HEK293 (cell line): ENCODE data around the gene FAM181A.

Experiments used
- CTCF ChIA-PET: fragments of 350-600 bp; formaldehyde crosslinking; extraction: SDS; loops from one replicate; lab custom pipeline; 2021; ENCODE audit warnings: antibody characterized with exemption; lab: Yijun Ruan, JAX
- POLR2A ChIA-PET: fragments of 300-600 bp; formaldehyde crosslinking; extraction: SDS; loops from one replicate; lab custom pipeline; 2020; ENCODE audit warnings: antibody characterized with exemption, inconsistent platforms; lab: Yijun Ruan, JAX
- H3K27ac ChIP-seq: fragments of 200-500 bp; sonication (Bioruptor generic); 2 replicates; pipeline ENCODE4 v1.5.1; 2014; ENCODE audit warnings: low read depth, low read length, control low read depth, inconsistent platforms; ENCODE audit errors: extremely low read depth
- H3K36me3 ChIP-seq, 2 experiments: fragments of 200-500 bp in 1 of 2; sonication (Bioruptor generic) in 1 of 2; 1 replicate in 1 of 2; 2 replicates in 1 of 2; pipeline ENCODE4 v1.5.1; 2014 to 2017; ENCODE audit warnings: inconsistent platforms in 2 of 2, low read length in 2 of 2; ENCODE audit not compliant: control insufficient read depth in 2 of 2, insufficient read depth in 1 of 2
- H3K4me1 ChIP-seq: fragments of 200-500 bp; sonication (Bioruptor generic); 2 replicates; pipeline ENCODE4 v1.5.1; 2014; ENCODE audit warnings: mild to moderate bottlenecking, low read length, inconsistent platforms; ENCODE audit not compliant: control insufficient read depth, insufficient read depth
- H3K4me3 ChIP-seq: 2 replicates; pipeline ENCODE4 v1.5.1; 2011; ENCODE audit warnings: low read depth, mild to moderate bottlenecking, control low read depth, low read length, moderate library complexity
- H3K9me3 ChIP-seq: fragments of 200-500 bp; sonication (Bioruptor generic); 2 replicates; pipeline ENCODE4 v1.5.1; 2014; ENCODE audit warnings: low read depth, low read length, inconsistent platforms; ENCODE audit not compliant: control insufficient read depth, insufficient read depth
- KLF9 ChIP-seq: fragments of 450-650 bp; formaldehyde crosslinking; IDR thresholded peaks from 2 replicates; pipeline ENCODE4 v1.5.1; 2016; ENCODE audit warnings: missing biosample characterization, missing genetic modification characterization, low read depth
- OVOL3 ChIP-seq: fragments of 450-650 bp; formaldehyde crosslinking; IDR thresholded peaks from 2 replicates; pipeline ENCODE4 v1.5.1; 2016; ENCODE audit warnings: missing biosample characterization, missing genetic modification characterization
- SCRT2 ChIP-seq: fragments of 450-650 bp; formaldehyde crosslinking; IDR thresholded peaks from 2 replicates; pipeline ENCODE4 v1.5.1; 2016; ENCODE audit warnings: missing biosample characterization, missing genetic modification characterization
- SP7 ChIP-seq: fragments of 450-650 bp; formaldehyde crosslinking; IDR thresholded peaks from 2 replicates; pipeline ENCODE4 v1.5.1; 2016; ENCODE audit warnings: missing biosample characterization, missing genetic modification characterization
- TCF7L2 ChIP-seq: IDR thresholded peaks from 2 replicates; pipeline ENCODE4 v1.6.1; 2011; ENCODE audit warnings: low read depth, mild to moderate bottlenecking, inconsistent platforms, low read length, moderate library complexity, borderline replicate concordance
- YY2 ChIP-seq: fragments of 450-650 bp; formaldehyde crosslinking; IDR thresholded peaks from 2 replicates; pipeline ENCODE4 v1.5.1; 2016; ENCODE audit warnings: missing biosample characterization, missing genetic modification characterization
- ZBTB17 ChIP-seq: fragments of 450-650 bp; formaldehyde crosslinking; IDR thresholded peaks from 2 replicates; pipeline ENCODE4 v1.5.1; 2016; ENCODE audit warnings: missing biosample characterization, missing genetic modification characterization
- ZFHX2 ChIP-seq: fragments of 450-650 bp; formaldehyde crosslinking; conservative IDR thresholded peaks from 2 replicates; pipeline ENCODE4 v1.5.1; 2016; ENCODE audit warnings: missing biosample characterization, missing genetic modification characterization
- ZNF140 ChIP-seq: fragments of 450-650 bp; formaldehyde crosslinking; IDR thresholded peaks from 2 replicates; pipeline ENCODE4 v1.5.1; 2016; ENCODE audit warnings: missing biosample characterization, missing genetic modification characterization
- ZNF155 ChIP-seq: fragments of 450-650 bp; formaldehyde crosslinking; IDR thresholded peaks from 2 replicates; pipeline ENCODE4 v1.5.1; 2016; ENCODE audit warnings: missing biosample characterization, missing genetic modification characterization
- ZNF16 ChIP-seq: fragments of 450-650 bp; formaldehyde crosslinking; IDR thresholded peaks from 2 replicates; pipeline ENCODE4 v1.5.1; 2016; ENCODE audit warnings: low read depth, missing biosample characterization, missing genetic modification characterization
- ZNF292 ChIP-seq: fragments of 450-650 bp; formaldehyde crosslinking; IDR thresholded peaks from 2 replicates; pipeline ENCODE4 v1.5.1; 2016; ENCODE audit warnings: low read depth, missing biosample characterization, missing genetic modification characterization, borderline replicate concordance
- ZNF341 ChIP-seq: fragments of 450-650 bp; formaldehyde crosslinking; IDR thresholded peaks from 2 replicates; pipeline ENCODE4; 2016; ENCODE audit warnings: low read depth, missing biosample characterization, missing genetic modification characterization
- ZNF416 ChIP-seq: fragments of 450-650 bp; formaldehyde crosslinking; IDR thresholded peaks from 2 replicates; pipeline ENCODE4 v1.5.1; 2016; ENCODE audit warnings: missing biosample characterization, missing genetic modification characterization
- ZNF514 ChIP-seq: fragments of 450-650 bp; formaldehyde crosslinking; IDR thresholded peaks from 2 replicates; pipeline ENCODE4 v1.5.1; 2016; ENCODE audit warnings: missing biosample characterization, missing genetic modification characterization
- ZNF585B ChIP-seq: fragments of 450-650 bp; formaldehyde crosslinking; IDR thresholded peaks from 2 replicates; pipeline ENCODE4 v1.5.1; 2016; ENCODE audit warnings: missing biosample characterization, missing genetic modification characterization
- ZNF623 ChIP-seq: fragments of 450-650 bp; formaldehyde crosslinking; IDR thresholded peaks from 2 replicates; pipeline ENCODE4 v1.5.1; 2016; ENCODE audit warnings: missing biosample characterization, missing genetic modification characterization
- ZNF707 ChIP-seq: fragments of 450-650 bp; formaldehyde crosslinking; IDR thresholded peaks from 2 replicates; pipeline ENCODE4 v1.5.1; 2016; ENCODE audit warnings: missing biosample characterization, missing genetic modification characterization
- ZNF76 ChIP-seq: fragments of 450-650 bp; formaldehyde crosslinking; IDR thresholded peaks from 2 replicates; pipeline ENCODE4; 2016; ENCODE audit warnings: low read depth, missing biosample characterization, missing genetic modification characterization, borderline replicate concordance
- ZNF792 ChIP-seq: fragments of 450-650 bp; formaldehyde crosslinking; IDR thresholded peaks from 2 replicates; pipeline ENCODE4 v1.5.1; 2016; ENCODE audit warnings: missing biosample characterization, missing genetic modification characterization
- TF ChIP-seq, protein P1 (sequence below): fragments of 450-650 bp; formaldehyde crosslinking; IDR thresholded peaks from 2 replicates; pipeline ENCODE4 v1.5.1; 2016; ENCODE audit warnings: missing biosample characterization, missing genetic modification characterization
- TF ChIP-seq, protein P2 (sequence below): fragments of 450-650 bp; formaldehyde crosslinking; IDR thresholded peaks from 2 replicates; pipeline ENCODE4 v1.5.1; 2016; ENCODE audit warnings: missing biosample characterization, missing genetic modification characterization, low read depth
- TF ChIP-seq, protein P3 (sequence below): fragments of 450-650 bp; formaldehyde crosslinking; conservative IDR thresholded peaks from 2 replicates; pipeline ENCODE4 v1.5.1; 2016; ENCODE audit warnings: low read depth, missing biosample characterization, missing genetic modification characterization

The FAM181A gene

DNA sequence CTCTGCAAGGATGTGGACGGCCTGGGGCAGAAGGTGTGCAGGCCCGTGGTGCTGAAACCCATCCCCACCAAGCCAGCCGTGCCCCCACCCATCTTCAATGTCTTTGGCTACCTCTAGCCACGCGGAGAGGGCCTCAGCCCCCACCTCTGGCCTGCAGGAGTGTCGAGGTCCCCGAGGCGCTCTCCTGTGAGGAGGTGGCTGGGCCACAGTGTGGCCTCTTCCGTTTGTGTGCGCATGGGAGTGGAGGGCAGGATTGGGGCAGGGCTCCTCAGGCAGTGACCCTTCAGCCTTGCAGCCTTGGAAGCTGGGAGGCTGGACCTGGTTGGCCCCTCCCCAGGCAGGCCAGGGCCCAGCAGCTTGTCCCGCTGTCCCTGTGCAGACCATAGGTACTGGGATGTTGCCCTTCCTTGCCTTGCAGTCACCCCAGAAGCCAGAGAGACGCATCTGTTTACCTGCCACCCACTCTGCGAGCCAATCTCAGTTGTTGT lies 1.9 kb downstream of the FAM181A start (continued):
- TF ChIP-seq ZNF416 (tag by site-specific recombination) (no peak), ZNF16 (tag by site-specific recombination) (no peak), ZNF76 (tag by site-specific recombination) (no peak), SP7 (tag by site-specific recombination) (no peak), ZNF514 (tag by site-specific recombination) (no peak)
- TF ChIP-seq, all 188 proteins: peak for 0

DNA sequence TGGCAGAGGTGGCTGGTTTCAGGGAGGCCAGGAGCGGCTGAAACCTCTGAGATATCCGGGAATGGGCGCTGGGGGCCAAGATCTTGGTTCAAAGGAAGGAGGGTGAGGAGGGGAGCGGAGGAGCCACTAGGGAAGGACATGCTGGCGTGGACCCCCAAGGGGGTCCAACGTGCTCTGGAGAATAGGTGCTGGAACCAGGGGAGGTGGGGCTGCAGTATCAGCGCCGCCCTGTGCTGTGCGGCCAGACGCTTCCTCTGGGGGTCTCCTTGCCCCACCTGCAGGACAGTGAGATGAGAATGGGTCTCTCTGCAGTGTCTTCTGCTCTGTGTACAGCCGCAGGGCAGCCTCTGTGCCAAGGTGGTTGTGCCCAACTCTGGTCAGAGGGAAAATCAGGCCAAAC lies 2.5 kb downstream of the FAM181A start:
- no peak overlapping the region for H3K27ac ChIP-seq
- ChIA-PET POLR2A (no interaction called here), CTCF (no interaction called here)
- no peaks in the 10 kb centered on the region for H3K4me1 ChIP-seq
- no peaks in the 10 kb centered on the region for H3K36me3 ChIP-seq
- no peak overlapping the region for H3K4me3 ChIP-seq
- no peaks in the 10 kb centered on the region for H3K9me3 ChIP-seq
- no peak for TF ChIP-seq OVOL3 (tag by site-specific recombination)
- TF ChIP-seq ZNF623: no peak
- TF ChIP-seq ZNF707: no peak
- no peak for TF ChIP-seq ZFHX2 (tag by site-specific recombination)
- TF ChIP-seq SCRT2: no peak

DNA sequence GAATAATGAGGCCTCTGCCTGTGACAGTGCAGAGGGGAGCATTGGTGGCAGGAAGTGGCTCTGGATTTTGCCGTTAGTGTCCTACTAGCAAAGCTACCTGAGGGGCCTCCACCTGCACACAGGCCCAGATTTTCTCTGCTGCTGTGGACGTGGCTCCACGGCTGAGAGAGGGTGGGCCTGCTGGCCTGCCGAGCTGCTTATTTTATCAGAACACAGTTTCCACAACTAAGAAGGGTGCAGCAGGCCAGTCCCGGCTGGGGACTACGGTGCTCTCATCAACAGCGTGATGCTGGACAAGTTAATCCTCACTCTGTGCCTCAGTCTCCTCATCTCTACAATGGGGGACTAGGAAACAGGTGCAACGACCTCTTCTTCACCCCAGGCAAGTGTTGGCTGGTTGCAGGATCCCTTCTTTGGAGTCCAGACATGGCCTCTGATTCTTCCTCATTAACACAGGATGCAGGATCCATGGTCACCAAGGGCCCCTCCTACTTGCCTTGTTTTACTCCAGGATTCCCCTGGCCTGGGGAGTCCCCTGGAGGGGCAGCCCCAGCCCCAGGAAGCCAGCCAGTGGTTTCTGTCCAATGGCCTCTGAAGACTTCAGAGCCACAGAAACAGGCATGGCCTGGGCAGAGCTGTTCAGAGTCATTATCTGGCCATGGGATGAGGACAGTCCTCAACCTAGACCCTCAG lies 3.3 kb downstream of the FAM181A start:
- Histone ChIP-seq H3K36me3 (no peaks in the 10 kb centered on the region), H3K4me3 (no peak overlapping the region), H3K9me3 (no peaks in the 10 kb centered on the region), H3K4me1 (no peaks in the 10 kb centered on the region), H3K27ac (no peak overlapping the region)
- POLR2A ChIA-PET: no interaction called here
- CTCF ChIA-PET: interaction anchor here (0.6 kb wide), 2 partner anchors 230 to 274 kb away, joined by 3 read pairs; no protein-coding TSS in a partner anchor
- no peak for TF ChIP-seq ZBTB17 (tag by site-specific recombination)
- TF ChIP-seq ZNF341: no peak
- TF ChIP-seq, protein P1, sequence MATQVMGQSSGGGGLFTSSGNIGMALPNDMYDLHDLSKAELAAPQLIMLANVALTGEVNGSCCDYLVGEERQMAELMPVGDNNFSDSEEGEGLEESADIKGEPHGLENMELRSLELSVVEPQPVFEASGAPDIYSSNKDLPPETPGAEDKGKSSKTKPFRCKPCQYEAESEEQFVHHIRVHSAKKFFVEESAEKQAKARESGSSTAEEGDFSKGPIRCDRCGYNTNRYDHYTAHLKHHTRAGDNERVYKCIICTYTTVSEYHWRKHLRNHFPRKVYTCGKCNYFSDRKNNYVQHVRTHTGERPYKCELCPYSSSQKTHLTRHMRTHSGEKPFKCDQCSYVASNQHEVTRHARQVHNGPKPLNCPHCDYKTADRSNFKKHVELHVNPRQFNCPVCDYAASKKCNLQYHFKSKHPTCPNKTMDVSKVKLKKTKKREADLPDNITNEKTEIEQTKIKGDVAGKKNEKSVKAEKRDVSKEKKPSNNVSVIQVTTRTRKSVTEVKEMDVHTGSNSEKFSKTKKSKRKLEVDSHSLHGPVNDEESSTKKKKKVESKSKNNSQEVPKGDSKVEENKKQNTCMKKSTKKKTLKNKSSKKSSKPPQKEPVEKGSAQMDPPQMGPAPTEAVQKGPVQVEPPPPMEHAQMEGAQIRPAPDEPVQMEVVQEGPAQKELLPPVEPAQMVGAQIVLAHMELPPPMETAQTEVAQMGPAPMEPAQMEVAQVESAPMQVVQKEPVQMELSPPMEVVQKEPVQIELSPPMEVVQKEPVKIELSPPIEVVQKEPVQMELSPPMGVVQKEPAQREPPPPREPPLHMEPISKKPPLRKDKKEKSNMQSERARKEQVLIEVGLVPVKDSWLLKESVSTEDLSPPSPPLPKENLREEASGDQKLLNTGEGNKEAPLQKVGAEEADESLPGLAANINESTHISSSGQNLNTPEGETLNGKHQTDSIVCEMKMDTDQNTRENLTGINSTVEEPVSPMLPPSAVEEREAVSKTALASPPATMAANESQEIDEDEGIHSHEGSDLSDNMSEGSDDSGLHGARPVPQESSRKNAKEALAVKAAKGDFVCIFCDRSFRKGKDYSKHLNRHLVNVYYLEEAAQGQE (tag by site-specific recombination): no peak
- TF ChIP-seq KLF9 (tag by site-specific recombination): no peak
- TF ChIP-seq, protein P2, sequence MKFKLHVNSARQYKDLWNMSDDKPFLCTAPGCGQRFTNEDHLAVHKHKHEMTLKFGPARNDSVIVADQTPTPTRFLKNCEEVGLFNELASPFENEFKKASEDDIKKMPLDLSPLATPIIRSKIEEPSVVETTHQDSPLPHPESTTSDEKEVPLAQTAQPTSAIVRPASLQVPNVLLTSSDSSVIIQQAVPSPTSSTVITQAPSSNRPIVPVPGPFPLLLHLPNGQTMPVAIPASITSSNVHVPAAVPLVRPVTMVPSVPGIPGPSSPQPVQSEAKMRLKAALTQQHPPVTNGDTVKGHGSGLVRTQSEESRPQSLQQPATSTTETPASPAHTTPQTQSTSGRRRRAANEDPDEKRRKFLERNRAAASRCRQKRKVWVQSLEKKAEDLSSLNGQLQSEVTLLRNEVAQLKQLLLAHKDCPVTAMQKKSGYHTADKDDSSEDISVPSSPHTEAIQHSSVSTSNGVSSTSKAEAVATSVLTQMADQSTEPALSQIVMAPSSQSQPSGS (tag by site-specific recombination): no peak
- no peak for TF ChIP-seq ZNF585B

DNA sequence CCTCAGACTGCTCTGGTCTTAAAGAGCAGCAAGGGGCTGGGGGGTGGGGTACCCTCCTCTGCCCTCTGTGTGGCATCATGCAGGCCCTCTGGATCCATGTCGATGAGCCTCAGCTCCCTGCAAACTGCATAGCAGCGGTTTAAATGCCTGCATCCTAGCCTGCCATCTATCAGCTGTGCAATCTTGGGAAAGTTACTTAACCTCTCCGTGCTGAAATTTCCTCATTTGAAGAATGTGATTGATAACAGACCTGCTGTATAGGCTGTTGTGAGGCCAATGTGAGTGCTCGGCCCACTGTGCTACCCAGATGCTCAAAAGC lies 3.8 kb downstream of the FAM181A start:
- no peak for TF ChIP-seq TCF7L2
- TF ChIP-seq, protein P3, sequence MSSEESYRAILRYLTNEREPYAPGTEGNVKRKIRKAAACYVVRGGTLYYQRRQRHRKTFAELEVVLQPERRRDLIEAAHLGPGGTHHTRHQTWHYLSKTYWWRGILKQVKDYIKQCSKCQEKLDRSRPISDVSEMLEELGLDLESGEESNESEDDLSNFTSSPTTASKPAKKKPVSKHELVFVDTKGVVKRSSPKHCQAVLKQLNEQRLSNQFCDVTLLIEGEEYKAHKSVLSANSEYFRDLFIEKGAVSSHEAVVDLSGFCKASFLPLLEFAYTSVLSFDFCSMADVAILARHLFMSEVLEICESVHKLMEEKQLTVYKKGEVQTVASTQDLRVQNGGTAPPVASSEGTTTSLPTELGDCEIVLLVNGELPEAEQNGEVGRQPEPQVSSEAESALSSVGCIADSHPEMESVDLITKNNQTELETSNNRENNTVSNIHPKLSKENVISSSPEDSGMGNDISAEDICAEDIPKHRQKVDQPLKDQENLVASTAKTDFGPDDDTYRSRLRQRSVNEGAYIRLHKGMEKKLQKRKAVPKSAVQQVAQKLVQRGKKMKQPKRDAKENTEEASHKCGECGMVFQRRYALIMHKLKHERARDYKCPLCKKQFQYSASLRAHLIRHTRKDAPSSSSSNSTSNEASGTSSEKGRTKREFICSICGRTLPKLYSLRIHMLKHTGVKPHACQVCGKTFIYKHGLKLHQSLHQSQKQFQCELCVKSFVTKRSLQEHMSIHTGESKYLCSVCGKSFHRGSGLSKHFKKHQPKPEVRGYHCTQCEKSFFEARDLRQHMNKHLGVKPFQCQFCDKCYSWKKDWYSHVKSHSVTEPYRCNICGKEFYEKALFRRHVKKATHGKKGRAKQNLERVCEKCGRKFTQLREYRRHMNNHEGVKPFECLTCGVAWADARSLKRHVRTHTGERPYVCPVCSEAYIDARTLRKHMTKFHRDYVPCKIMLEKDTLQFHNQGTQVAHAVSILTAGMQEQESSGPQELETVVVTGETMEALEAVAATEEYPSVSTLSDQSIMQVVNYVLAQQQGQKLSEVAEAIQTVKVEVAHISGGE (tag by site-specific recombination): no peak
- TF ChIP-seq ZNF140: no peak
- TF ChIP-seq ZNF292 (tag by site-specific recombination): no peak
- no peak for TF ChIP-seq ZNF155 (tag by site-specific recombination)
- no peak for TF ChIP-seq YY2 (tag by site-specific recombination)
- no peak for TF ChIP-seq ZNF792
- H3K4me1 ChIP-seq: no peaks in the 10 kb centered on the region; the same call in 1 of the 2 replicates
- CTCF ChIA-PET: interaction anchor here (0.6 to 0.9 kb wide), 3 partner anchors 12 to 273 kb away, joined by 3 read pairs; no protein-coding TSS in a partner anchor
- H3K9me3 ChIP-seq: no peaks in the 10 kb centered on the region
- POLR2A ChIA-PET: no interaction called here
- H3K36me3 ChIP-seq: no peaks in the 10 kb centered on the region
- no peak overlapping the region for H3K27ac ChIP-seq
- no peak overlapping the region for H3K4me3 ChIP-seq
